Liver (tissue), 3 donors: ENCODE results near the gene P2RX7.

ENCODE experiments used
- EGR1 ChIP-seq, 2 donors: IDR thresholded peaks; 2 replicates each; pipeline ENCODE4 v1.6.1; 2016 to 2018; ENCODE audit warnings: antibody characterized with exemption in 2 of 2, low read depth in 2 of 2
- GABPA ChIP-seq, 2 donors: IDR thresholded peaks in 1 of 2; conservative IDR thresholded peaks in 1 of 2; 2 replicates each; pipeline ENCODE4 v1.6.1; 2016; ENCODE audit warnings: antibody characterized with exemption in 2 of 2, mild to moderate bottlenecking in 1 of 2, moderate library complexity in 1 of 2
- RAD21 ChIP-seq, 2 donors: IDR thresholded peaks; 2 replicates each; pipeline ENCODE4 v1.6.1; 2016; ENCODE audit warnings: antibody characterized with exemption in 2 of 2, mild to moderate bottlenecking in 2 of 2
- SP1 ChIP-seq: IDR thresholded peaks from 2 replicates; pipeline ENCODE4 v1.6.1; 2018; ENCODE audit warnings: antibody characterized with exemption, mild to moderate bottlenecking
- YY1 ChIP-seq: IDR thresholded peaks from 2 replicates; pipeline ENCODE4 v1.6.1; 2016; ENCODE audit warnings: antibody characterized with exemption, mild to moderate bottlenecking
- TF ChIP-seq, protein P1 (sequence below): fragments of 150-350 bp; IDR thresholded peaks from 2 replicates; pipeline ENCODE4 v1.5.1; 2017; ENCODE audit warnings: improper control_type of control experiment, low read depth, low read length; ENCODE audit not compliant: missing input control
- TF ChIP-seq, protein P2 (sequence below): IDR thresholded peaks from 2 replicates; pipeline ENCODE4 v1.6.1; 2016; ENCODE audit warnings: antibody characterized with exemption, mild to moderate bottlenecking
- TF ChIP-seq, protein P3 (sequence below): IDR thresholded peaks from 2 replicates; pipeline ENCODE4 v1.6.1; 2016; ENCODE audit warnings: antibody characterized with exemption
- donor health status: healthy.
- donor health status: healthy.

DNA sequence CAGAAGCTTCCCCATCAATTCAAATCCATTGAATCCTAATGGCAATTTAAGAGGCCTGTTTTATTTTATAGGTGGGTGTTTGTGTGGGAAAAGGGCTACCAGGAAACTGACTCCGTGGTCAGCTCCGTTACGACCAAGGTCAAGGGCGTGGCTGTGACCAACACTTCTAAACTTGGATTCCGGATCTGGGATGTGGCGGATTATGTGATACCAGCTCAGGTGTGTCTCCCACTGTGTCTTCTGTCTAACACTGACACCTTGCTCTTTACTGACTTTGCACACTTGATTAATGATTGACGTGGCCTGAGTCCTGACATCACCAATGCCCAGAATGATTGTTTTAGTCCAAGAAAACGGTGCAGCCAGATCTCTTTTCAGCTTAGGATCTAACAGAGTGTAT, 84.4 kb downstream of the P2RX7 start:
- TF ChIP-seq SP1 (peak; percentile 37), YY1 (no peak), GABPA (IDR thresholded peaks at IDR 0.05 in 1 of 2, conservative IDR thresholded peaks at IDR 0.05 in 1 of 2) (no peak), RAD21 (IDR thresholded peaks at IDR 0.05) (peak in 1 of 2 donors; percentile 5), EGR1 (IDR thresholded peaks at IDR 0.05; ENCODE audit: low read depth in 2 of 2) (no peak)
- TF ChIP-seq, protein P1, sequence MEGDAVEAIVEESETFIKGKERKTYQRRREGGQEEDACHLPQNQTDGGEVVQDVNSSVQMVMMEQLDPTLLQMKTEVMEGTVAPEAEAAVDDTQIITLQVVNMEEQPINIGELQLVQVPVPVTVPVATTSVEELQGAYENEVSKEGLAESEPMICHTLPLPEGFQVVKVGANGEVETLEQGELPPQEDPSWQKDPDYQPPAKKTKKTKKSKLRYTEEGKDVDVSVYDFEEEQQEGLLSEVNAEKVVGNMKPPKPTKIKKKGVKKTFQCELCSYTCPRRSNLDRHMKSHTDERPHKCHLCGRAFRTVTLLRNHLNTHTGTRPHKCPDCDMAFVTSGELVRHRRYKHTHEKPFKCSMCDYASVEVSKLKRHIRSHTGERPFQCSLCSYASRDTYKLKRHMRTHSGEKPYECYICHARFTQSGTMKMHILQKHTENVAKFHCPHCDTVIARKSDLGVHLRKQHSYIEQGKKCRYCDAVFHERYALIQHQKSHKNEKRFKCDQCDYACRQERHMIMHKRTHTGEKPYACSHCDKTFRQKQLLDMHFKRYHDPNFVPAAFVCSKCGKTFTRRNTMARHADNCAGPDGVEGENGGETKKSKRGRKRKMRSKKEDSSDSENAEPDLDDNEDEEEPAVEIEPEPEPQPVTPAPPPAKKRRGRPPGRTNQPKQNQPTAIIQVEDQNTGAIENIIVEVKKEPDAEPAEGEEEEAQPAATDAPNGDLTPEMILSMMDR = no peak
- TF ChIP-seq, protein P2, sequence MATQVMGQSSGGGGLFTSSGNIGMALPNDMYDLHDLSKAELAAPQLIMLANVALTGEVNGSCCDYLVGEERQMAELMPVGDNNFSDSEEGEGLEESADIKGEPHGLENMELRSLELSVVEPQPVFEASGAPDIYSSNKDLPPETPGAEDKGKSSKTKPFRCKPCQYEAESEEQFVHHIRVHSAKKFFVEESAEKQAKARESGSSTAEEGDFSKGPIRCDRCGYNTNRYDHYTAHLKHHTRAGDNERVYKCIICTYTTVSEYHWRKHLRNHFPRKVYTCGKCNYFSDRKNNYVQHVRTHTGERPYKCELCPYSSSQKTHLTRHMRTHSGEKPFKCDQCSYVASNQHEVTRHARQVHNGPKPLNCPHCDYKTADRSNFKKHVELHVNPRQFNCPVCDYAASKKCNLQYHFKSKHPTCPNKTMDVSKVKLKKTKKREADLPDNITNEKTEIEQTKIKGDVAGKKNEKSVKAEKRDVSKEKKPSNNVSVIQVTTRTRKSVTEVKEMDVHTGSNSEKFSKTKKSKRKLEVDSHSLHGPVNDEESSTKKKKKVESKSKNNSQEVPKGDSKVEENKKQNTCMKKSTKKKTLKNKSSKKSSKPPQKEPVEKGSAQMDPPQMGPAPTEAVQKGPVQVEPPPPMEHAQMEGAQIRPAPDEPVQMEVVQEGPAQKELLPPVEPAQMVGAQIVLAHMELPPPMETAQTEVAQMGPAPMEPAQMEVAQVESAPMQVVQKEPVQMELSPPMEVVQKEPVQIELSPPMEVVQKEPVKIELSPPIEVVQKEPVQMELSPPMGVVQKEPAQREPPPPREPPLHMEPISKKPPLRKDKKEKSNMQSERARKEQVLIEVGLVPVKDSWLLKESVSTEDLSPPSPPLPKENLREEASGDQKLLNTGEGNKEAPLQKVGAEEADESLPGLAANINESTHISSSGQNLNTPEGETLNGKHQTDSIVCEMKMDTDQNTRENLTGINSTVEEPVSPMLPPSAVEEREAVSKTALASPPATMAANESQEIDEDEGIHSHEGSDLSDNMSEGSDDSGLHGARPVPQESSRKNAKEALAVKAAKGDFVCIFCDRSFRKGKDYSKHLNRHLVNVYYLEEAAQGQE = no peak
- TF ChIP-seq, protein P3, sequence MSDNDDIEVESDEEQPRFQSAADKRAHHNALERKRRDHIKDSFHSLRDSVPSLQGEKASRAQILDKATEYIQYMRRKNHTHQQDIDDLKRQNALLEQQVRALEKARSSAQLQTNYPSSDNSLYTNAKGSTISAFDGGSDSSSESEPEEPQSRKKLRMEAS = no peak
